Stimulated activated naive B cell treated with anti-CD40 and anti-IgM and Interleukin-4, amounts not matched to agents 10 μg/mL and 1 μg/mL and 100 μg/mL, for 72 hours (primary cell): ENCODE data around the gene RXFP1.
A peak's percentile ranks its signal among the peaks of the same experiment; 100 is the strongest.

ENCODE experiments used
- ATAC-seq, 2 donors: fragments of 150-1000 bp; cut with Tn5 transposase; replicated peaks; 2 replicates each; pipeline ENCODE4 v1.10.0; 2021; ENCODE audit warnings: moderate library complexity in 1 of 2
- DNase-seq: peaks from one replicate; pipeline ENCODE4 v3.0.0; 2021
- H3K27ac Mint-ChIP-seq: one replicate; pipeline ENCODE4 v1.8.0; 2022; ENCODE audit warnings: mild to moderate bottlenecking, mixed read lengths
- H3K27me3 Mint-ChIP-seq, 2 donors: one replicate each; pipeline ENCODE4 v1.8.0; 2022; ENCODE audit warnings: mixed read lengths in 2 of 2
- H3K36me3 Mint-ChIP-seq, 2 donors: one replicate each; pipeline ENCODE4 v1.8.0; 2022; ENCODE audit warnings: mixed read lengths in 2 of 2, mild to moderate bottlenecking in 1 of 2
- H3K4me1 Mint-ChIP-seq, 2 donors: one replicate each; pipeline ENCODE4 v1.8.0; 2022; ENCODE audit warnings: mixed read lengths in 2 of 2, mild to moderate bottlenecking in 1 of 2
- H3K4me3 Mint-ChIP-seq, 2 donors: one replicate each; pipeline ENCODE4 v1.8.0; 2022; ENCODE audit warnings: mild to moderate bottlenecking in 2 of 2, mixed read lengths in 2 of 2, moderate library complexity in 1 of 2
- H3K9me3 Mint-ChIP-seq, 2 donors: one replicate each; pipeline ENCODE4 v1.8.0; 2022; ENCODE audit warnings: mixed read lengths in 2 of 2, mild to moderate bottlenecking in 1 of 2

RXFP1 gene

GRCh38 chr4:158532556-158533231 is 11.0 kb downstream of the RXFP1 start:
- peaks cover 0 to 2% of the 10 kb centered on the region in 2 donors for H3K9me3 Mint-ChIP-seq
- no peak for ATAC-seq
- H3K27ac Mint-ChIP-seq = no peak overlapping the region

GRCh38 chr4:158534727-158535126 is 13.0 kb downstream of the RXFP1 start:
- H3K4me3 Mint-ChIP-seq = no peak overlapping the region
- no peak for DNase-seq
- no peak for ATAC-seq

More at GRCh38 chr4:158532556-158533231, 11.0 kb downstream of the RXFP1 start:
- H3K27me3 Mint-ChIP-seq = peaks cover 0 to 5% of the 10 kb centered on the region in 2 donors
- DNase-seq = no peak
- no peak overlapping the region for H3K4me3 Mint-ChIP-seq
- H3K36me3 Mint-ChIP-seq = no peaks in the 10 kb centered on the region
- H3K4me1 Mint-ChIP-seq = peaks cover 0 to 3% of the 10 kb centered on the region in 2 donors

GRCh38 chr4:158535130-158535614 is 13.5 kb downstream of the RXFP1 start:
- Mint-ChIP-seq H3K9me3 (peaks cover 0 to 2% of the 10 kb centered on the region in 2 donors), H3K27ac (no peak overlapping the region), H3K36me3 (no peaks in the 10 kb centered on the region), H3K4me1 (peaks cover 5 to 8% of the 10 kb centered on the region in 2 donors), H3K4me3 (no peak overlapping the region), H3K27me3 (peaks cover 0 to 10% of the 10 kb centered on the region in 2 donors)
- peak; percentile 34 to 51 for ATAC-seq
- DNase-seq = no peak

More at GRCh38 chr4:158534727-158535126, 13.0 kb downstream of the RXFP1 start:
- Mint-ChIP-seq H3K9me3 (peaks cover 0 to 2% of the 10 kb centered on the region in 2 donors), H3K36me3 (no peaks in the 10 kb centered on the region), H3K27me3 (peaks cover 0 to 10% of the 10 kb centered on the region in 2 donors), H3K4me1 (peaks cover 5 to 8% of the 10 kb centered on the region in 2 donors), H3K27ac (no peak overlapping the region)

GRCh38 chr4:158536833-158537232 is 15.2 kb downstream of the RXFP1 start:
- no peak for DNase-seq
- peaks cover 5 to 8% of the 10 kb centered on the region in 2 donors for H3K4me1 Mint-ChIP-seq
- H3K4me3 Mint-ChIP-seq = no peak overlapping the region
- no peak for ATAC-seq
- H3K36me3 Mint-ChIP-seq = no peaks in the 10 kb centered on the region
- H3K27ac Mint-ChIP-seq = no peak overlapping the region
- peaks cover 0 to 10% of the 10 kb centered on the region in 2 donors for H3K27me3 Mint-ChIP-seq
- no peaks in the 10 kb centered on the region for H3K9me3 Mint-ChIP-seq

GRCh38 chr4:158538176-158538575 is 16.5 kb downstream of the RXFP1 start:
- Mint-ChIP-seq H3K27me3 (peaks cover 0 to 6% of the 10 kb centered on the region in 2 donors), H3K9me3 (no peaks in the 10 kb centered on the region), H3K4me3 (no peak overlapping the region), H3K36me3 (no peaks in the 10 kb centered on the region), H3K27ac (no peak overlapping the region), H3K4me1 (peaks cover 5 to 10% of the 10 kb centered on the region in 2 donors)
- ATAC-seq (no peak), DNase-seq (no peak)

- Mint-ChIP-seq H3K36me3 (no peaks in the 10 kb centered on the region), H3K27ac (no peak overlapping the region), H3K9me3 (no peaks in the 10 kb centered on the region), H3K27me3 (peaks cover 0 to 6% of the 10 kb centered on the region in 2 donors), H3K4me1 (peaks cover 5 to 10% of the 10 kb centered on the region in 2 donors), H3K4me3 (no peak overlapping the region)
- peak; percentile 27 to 46 for ATAC-seq
- no peak for DNase-seq
Observed at GRCh38 chr4:158538911-158539310, 17.2 kb downstream of the RXFP1 start.

GRCh38 chr4:158540125-158540907 is 18.6 kb downstream of the RXFP1 start:
- Mint-ChIP-seq H3K4me3 (no peak overlapping the region), H3K9me3 (no peaks in the 10 kb centered on the region), H3K27me3 (peaks cover 0 to 6% of the 10 kb centered on the region in 2 donors), H3K27ac (no peak overlapping the region), H3K36me3 (no peaks in the 10 kb centered on the region), H3K4me1 (peaks cover 5 to 7% of the 10 kb centered on the region in 2 donors)
- no peak for ATAC-seq
- DNase-seq = no peak

- Mint-ChIP-seq H3K4me1 (peaks cover 5 to 7% of the 10 kb centered on the region in 2 donors), H3K27me3 (peaks cover 0 to 6% of the 10 kb centered on the region in 2 donors), H3K36me3 (no peaks in the 10 kb centered on the region), H3K4me3 (no peak overlapping the region), H3K9me3 (no peaks in the 10 kb centered on the region), H3K27ac (no peak overlapping the region)
- DNase-seq (no peak), ATAC-seq (no peak)
Observed at GRCh38 chr4:158541506-158541905, 19.8 kb downstream of the RXFP1 start.

GRCh38 chr4:158543191-158543590 is 21.5 kb downstream of the RXFP1 start:
- ATAC-seq (no peak), DNase-seq (no peak)
- Mint-ChIP-seq H3K27me3 (peaks cover 0 to under 1% of the 10 kb centered on the region in 2 donors), H3K36me3 (no peaks in the 10 kb centered on the region), H3K4me1 (peaks cover 5 to 7% of the 10 kb centered on the region in 2 donors), H3K9me3 (peaks cover 5 to 6% of the 10 kb centered on the region in 2 donors), H3K4me3 (no peak overlapping the region), H3K27ac (no peak overlapping the region)

- DNase-seq = no peak
- H3K27me3 Mint-ChIP-seq = no peaks in the 10 kb centered on the region
- H3K36me3 Mint-ChIP-seq = no peaks in the 10 kb centered on the region
- peaks cover 5 to 6% of the 10 kb centered on the region in 2 donors for H3K9me3 Mint-ChIP-seq
- no peak overlapping the region for H3K27ac Mint-ChIP-seq
- no peak overlapping the region for H3K4me3 Mint-ChIP-seq
- no peak for ATAC-seq
- H3K4me1 Mint-ChIP-seq = peaks cover 1 to 2% of the 10 kb centered on the region in 2 donors
Observed at GRCh38 chr4:158544141-158544540, 22.5 kb downstream of the RXFP1 start.

- Mint-ChIP-seq H3K9me3 (no peaks in the 10 kb centered on the region), H3K4me1 (no peaks in the 10 kb centered on the region), H3K27ac (no peak overlapping the region), H3K27me3 (no peaks in the 10 kb centered on the region), H3K36me3 (peaks cover 0 to 3% of the 10 kb centered on the region in 2 donors), H3K4me3 (no peak overlapping the region)
- ATAC-seq (no peak), DNase-seq (no peak)
Observed at GRCh38 chr4:158553364-158553763, 31.7 kb downstream of the RXFP1 start.

GRCh38 chr4:158560284-158560683 is 38.6 kb downstream of the RXFP1 start:
- no peak for DNase-seq
- Mint-ChIP-seq H3K4me1 (no peaks in the 10 kb centered on the region), H3K36me3 (no peaks in the 10 kb centered on the region), H3K4me3 (no peak overlapping the region), H3K27me3 (peaks cover 0 to 4% of the 10 kb centered on the region in 2 donors), H3K27ac (no peak overlapping the region), H3K9me3 (no peaks in the 10 kb centered on the region)
- no peak for ATAC-seq

- DNase-seq (no peak), ATAC-seq (no peak)
- H3K36me3 Mint-ChIP-seq = no peaks in the 10 kb centered on the region
- H3K4me3 Mint-ChIP-seq = no peak overlapping the region
- H3K27ac Mint-ChIP-seq = no peak overlapping the region
- H3K9me3 Mint-ChIP-seq = peaks cover 0 to 3% of the 10 kb centered on the region in 2 donors
- H3K27me3 Mint-ChIP-seq = peaks cover 5 to 6% of the 10 kb centered on the region in 2 donors
- H3K4me1 Mint-ChIP-seq = no peaks in the 10 kb centered on the region
Observed at GRCh38 chr4:158566860-158567259, 45.2 kb downstream of the RXFP1 start.

- Mint-ChIP-seq H3K27ac (no peak overlapping the region), H3K9me3 (peaks cover 0 to 3% of the 10 kb centered on the region in 2 donors), H3K27me3 (peaks cover 5 to 6% of the 10 kb centered on the region in 2 donors), H3K4me3 (no peak overlapping the region), H3K36me3 (no peaks in the 10 kb centered on the region), H3K4me1 (no peaks in the 10 kb centered on the region)
- ATAC-seq (no peak), DNase-seq (no peak)
Observed at GRCh38 chr4:158571736-158572135, 50.1 kb downstream of the RXFP1 start.
